Osteoblast (primary cell): ENCODE results near the gene ACAP2. TPM values are rescaled to one million over a fixed set of nuclear protein-coding genes. Genes with fewer than 3 reads are reported as not detected.

Experiments used
- DNase-seq: peaks from one replicate; pipeline ENCODE4 v3.0.0; 2011; ENCODE audit warnings: low spot score, mixed read lengths; ENCODE audit not compliant: insufficient read length; ENCODE audit errors: missing footprints
- H2AFZ ChIP-seq: 2 replicates; pipeline ENCODE4 v1.6.0; 2011; ENCODE audit warnings: mild to moderate bottlenecking, low read length
- H3K27ac ChIP-seq: 2 replicates; pipeline ENCODE4 v1.5.1; 2011; ENCODE audit warnings: mild to moderate bottlenecking, low read depth, low read length, moderate library complexity
- H3K27me3 ChIP-seq: 2 replicates; pipeline ENCODE4 v1.6.0; 2012; ENCODE audit warnings: mild to moderate bottlenecking, control low read depth, inconsistent platforms, low read length, moderate library complexity; ENCODE audit not compliant: insufficient read depth
- H3K36me3 ChIP-seq: 2 replicates; pipeline ENCODE4 v1.5.1; 2011; ENCODE audit warnings: mild to moderate bottlenecking, low read length, control low read depth, moderate library complexity; ENCODE audit not compliant: insufficient read depth
- H3K4me1 ChIP-seq: 2 replicates; pipeline ENCODE4 v1.5.1; 2011; ENCODE audit warnings: mild to moderate bottlenecking, low read length, control low read depth, moderate library complexity; ENCODE audit not compliant: insufficient read depth
- H3K4me2 ChIP-seq: 2 replicates; pipeline ENCODE4 v1.6.0; 2011; ENCODE audit warnings: mild to moderate bottlenecking, low read length; ENCODE audit not compliant: insufficient read depth
- H3K4me3 ChIP-seq: fragments of 200-600 bp; sonication (generic); 3 replicates; pipeline ENCODE4 v1.5.1; 2012; ENCODE audit warnings: mild to moderate bottlenecking, low read length, inconsistent platforms; ENCODE audit not compliant: insufficient read depth
- H3K79me2 ChIP-seq: 2 replicates; pipeline ENCODE4 v1.6.0; 2012; ENCODE audit warnings: mild to moderate bottlenecking, low read length, control low read depth, inconsistent platforms; ENCODE audit not compliant: insufficient read depth
- H3K9me3 ChIP-seq: 2 replicates; pipeline ENCODE4 v1.5.1; 2011; ENCODE audit warnings: low read depth, low read length, control low read depth
- H4K20me1 ChIP-seq: 2 replicates; pipeline ENCODE4 v1.6.0; 2012; ENCODE audit warnings: mild to moderate bottlenecking, low read length, control low read depth; ENCODE audit not compliant: insufficient read depth
- CTCF ChIP-seq: IDR thresholded peaks from 2 replicates; pipeline ENCODE4 v1.5.1; 2011; ENCODE audit warnings: mild to moderate bottlenecking, low read depth, low read length, moderate library complexity; ENCODE audit errors: extremely low read depth
- total RNA-seq: library from RNA; depleted of rRNA; stranded (reverse); fragments of >200 nt; gene quantifications from 2 replicates; pipeline ENCODE4 v1.2.3, GENCODE V29; 2012

ACAP2 gene
- total RNA-seq, 1 donor, result 121 TPM

- H3K27me3 ChIP-seq, result no peaks in the 10 kb centered on the region
- TF ChIP-seq CTCF, result no peak
- H3K36me3 ChIP-seq, result no peaks in the 10 kb centered on the region
- H3K4me3 ChIP-seq, result peak overlapping the region; percentile 61
- peak overlapping the region; percentile 93 for H2AFZ ChIP-seq
- peak; percentile 18 for DNase-seq
- H3K4me1 ChIP-seq, result peaks cover 11% of the 10 kb centered on the region
- peaks cover 2% of the 10 kb centered on the region for H4K20me1 ChIP-seq
- H3K9me3 ChIP-seq, result no peaks in the 10 kb centered on the region
- peaks cover 42% of the 10 kb centered on the region for H3K79me2 ChIP-seq
- no peak overlapping the region for H3K27ac ChIP-seq
- H3K4me2 ChIP-seq, result peak overlapping the region; percentile 90
Measured at GRCh38 chr3:195443391-195443989, 670 bp upstream of the ACAP2 start.

DNA sequence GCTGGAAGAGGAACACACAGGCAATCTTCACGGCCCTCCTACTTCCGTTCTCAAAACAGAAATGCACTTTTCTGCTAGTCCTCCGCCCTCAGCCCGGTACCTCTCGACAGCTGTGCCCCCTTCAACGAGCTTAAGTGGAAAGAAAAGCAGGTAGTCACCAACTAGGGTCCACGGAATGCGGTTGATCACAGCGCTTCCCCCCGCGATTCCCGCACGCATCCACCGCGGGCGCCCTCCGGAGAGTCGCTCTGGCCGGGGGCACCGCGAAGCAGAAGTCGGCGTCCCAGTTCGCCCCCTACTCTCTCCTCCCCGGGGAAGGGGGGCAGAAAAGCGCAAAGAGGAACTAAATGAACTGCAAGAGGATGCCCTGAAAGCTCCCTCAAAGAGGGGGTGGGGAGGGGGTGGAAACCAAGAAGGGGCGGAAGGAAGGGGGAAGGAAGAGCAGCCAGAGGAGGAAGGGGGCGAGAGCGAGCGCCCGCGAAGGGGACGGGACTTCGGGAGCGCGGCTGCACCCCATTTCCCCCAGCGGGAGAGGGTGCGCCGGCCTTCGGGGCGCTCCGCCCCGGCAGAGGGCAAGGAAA, 738 bp downstream of the ACAP2 start:
- Histone ChIP-seq H2AFZ (peak overlapping the region; percentile 93), H3K27ac (peak overlapping the region; percentile 58), H3K4me2 (peak overlapping the region; percentile 83), H3K79me2 (peaks cover 55% of the 10 kb centered on the region), H3K36me3 (no peaks in the 10 kb centered on the region), H3K4me3 (peak overlapping the region; percentile 86), H3K9me3 (no peaks in the 10 kb centered on the region), H3K27me3 (no peaks in the 10 kb centered on the region), H4K20me1 (peaks cover 7% of the 10 kb centered on the region), H3K4me1 (peaks cover 11% of the 10 kb centered on the region)
- TF ChIP-seq CTCF, result no peak
- peak; percentile 84 for DNase-seq

DNA sequence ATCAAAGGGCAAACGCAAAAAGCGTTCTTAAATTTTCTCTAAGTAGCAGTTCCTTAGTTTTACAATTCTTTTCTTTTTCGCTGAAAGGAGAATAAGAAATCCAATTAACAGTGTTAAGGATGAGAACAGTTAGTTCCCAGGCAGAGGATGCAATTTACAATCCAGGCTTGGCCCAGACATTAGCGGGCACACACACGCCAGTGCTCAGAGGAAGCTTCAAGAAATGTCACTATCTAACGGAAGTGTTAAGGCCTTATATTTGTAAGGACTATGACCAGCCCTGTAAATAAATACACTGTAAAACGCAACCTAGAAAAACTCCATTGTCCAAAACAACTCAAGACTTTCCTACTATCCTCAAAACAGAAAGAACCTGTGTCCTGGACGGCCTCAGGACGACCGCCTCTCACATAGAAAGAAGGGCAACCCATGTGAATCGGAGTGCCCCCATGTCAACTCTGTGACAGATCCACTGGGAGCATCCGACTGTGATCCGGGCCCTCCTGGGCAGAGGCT, 1.3 kb downstream of the ACAP2 start:
- peak overlapping the region; percentile 83 for H3K4me2 ChIP-seq
- no peak for TF ChIP-seq CTCF
- peak overlapping the region; percentile 86 for H3K4me3 ChIP-seq
- peaks cover 11% of the 10 kb centered on the region for H4K20me1 ChIP-seq
- H3K79me2 ChIP-seq, result peaks cover 60% of the 10 kb centered on the region
- H3K4me1 ChIP-seq, result peaks cover 11% of the 10 kb centered on the region
- peak overlapping the region; percentile 58 for H3K27ac ChIP-seq
- H2AFZ ChIP-seq, result peak overlapping the region; percentile 93
- peak; percentile 82 for DNase-seq
- no peaks in the 10 kb centered on the region for H3K36me3 ChIP-seq
- no peaks in the 10 kb centered on the region for H3K27me3 ChIP-seq
- H3K9me3 ChIP-seq, result no peaks in the 10 kb centered on the region

DNA sequence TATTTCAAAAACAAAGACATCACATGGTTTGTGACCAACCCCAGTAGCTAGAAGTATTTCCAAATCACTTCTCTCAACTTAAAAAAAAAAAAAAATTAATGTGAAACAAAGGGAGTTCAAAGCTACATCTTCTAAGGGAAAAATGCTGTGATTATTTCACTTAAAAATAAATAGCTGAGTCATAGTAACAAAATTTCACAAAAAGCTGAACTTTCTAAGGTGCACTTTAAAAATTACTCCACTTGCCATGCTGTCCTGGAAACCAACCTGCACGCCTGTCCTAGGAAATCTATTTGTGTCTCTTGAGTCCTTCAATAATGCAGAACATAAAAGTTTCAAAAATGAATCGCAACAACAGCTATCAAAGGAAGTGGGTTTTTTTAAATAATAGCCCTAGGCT, 1.8 kb downstream of the ACAP2 start:
- Histone ChIP-seq H3K79me2 (peaks cover 65% of the 10 kb centered on the region), H3K9me3 (no peaks in the 10 kb centered on the region), H3K4me2 (peak overlapping the region; percentile 83), H3K27ac (peak overlapping the region; percentile 58), H3K4me1 (peaks cover 11% of the 10 kb centered on the region), H3K4me3 (peak overlapping the region; percentile 86), H4K20me1 (peaks cover 13% of the 10 kb centered on the region), H3K27me3 (no peaks in the 10 kb centered on the region), H3K36me3 (no peaks in the 10 kb centered on the region), H2AFZ (no peak overlapping the region)
- TF ChIP-seq CTCF, result no peak
- DNase-seq, result peak; percentile 53
